ENCODE measurements around the gene AK5.

The AK5 gene, protein sequence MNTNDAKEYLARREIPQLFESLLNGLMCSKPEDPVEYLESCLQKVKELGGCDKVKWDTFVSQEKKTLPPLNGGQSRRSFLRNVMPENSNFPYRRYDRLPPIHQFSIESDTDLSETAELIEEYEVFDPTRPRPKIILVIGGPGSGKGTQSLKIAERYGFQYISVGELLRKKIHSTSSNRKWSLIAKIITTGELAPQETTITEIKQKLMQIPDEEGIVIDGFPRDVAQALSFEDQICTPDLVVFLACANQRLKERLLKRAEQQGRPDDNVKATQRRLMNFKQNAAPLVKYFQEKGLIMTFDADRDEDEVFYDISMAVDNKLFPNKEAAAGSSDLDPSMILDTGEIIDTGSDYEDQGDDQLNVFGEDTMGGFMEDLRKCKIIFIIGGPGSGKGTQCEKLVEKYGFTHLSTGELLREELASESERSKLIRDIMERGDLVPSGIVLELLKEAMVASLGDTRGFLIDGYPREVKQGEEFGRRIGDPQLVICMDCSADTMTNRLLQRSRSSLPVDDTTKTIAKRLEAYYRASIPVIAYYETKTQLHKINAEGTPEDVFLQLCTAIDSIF

DNA sequence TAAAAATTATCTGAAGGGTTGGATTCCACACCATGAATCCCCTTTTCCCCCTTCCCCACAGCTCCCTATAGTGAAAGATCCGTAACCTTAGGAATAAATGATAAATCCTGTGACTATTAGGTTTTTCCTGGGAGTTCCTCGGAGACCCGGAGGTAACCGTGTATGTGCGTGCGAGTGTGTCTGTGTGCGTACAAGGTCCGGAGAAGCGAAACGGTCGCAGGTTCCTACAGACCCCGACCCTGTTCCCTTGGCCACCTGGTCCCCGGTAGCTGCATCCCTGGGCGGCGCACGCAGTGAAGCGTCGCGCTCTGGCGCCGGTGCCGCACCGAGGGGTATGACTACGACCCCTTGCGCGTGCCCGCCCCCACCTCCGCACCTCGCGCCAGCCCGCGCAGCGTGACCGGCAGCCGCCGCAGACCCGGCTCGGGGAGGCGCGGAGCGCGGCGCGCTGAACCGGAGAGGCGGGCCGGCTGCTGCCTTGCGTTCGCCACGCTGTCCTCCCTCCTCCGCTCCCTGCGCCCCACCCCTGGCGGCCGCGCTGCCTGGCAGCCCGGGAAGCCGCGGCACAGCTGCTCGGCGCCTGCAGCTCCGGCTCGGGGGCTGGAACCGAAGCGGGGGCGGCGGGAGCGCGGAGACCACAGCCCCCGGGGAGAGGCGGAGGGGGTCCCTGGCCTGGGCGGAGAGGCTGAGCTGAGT lies at the start of gene AK5:
TSS of gene AK5 (plus strand) at position 529 of the 696 bp plus-strand sequence. CDS start 295 bp downstream, outside the sequence.
- no peak for DNase-seq

DNA sequence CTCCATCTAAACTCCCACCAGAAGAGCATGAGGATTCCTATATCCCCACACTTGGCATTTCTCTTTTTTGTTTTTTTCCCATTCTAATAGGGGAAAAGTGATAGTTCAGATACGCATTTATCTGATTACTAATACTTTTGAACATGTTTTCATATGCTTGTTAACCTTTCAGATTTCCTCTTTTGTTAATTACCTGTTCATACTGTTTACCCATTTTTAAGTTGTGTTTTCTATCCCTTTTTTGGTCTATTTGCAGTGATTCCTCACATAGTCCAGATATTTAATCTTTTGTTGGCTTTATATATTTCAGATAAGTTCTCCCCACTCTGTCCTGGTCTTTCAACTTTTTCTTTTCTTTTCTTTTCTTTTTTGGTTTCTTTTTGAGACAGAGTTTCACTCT lies 49.0 kb upstream of the AK5 start:
- no peak for DNase-seq

DNA sequence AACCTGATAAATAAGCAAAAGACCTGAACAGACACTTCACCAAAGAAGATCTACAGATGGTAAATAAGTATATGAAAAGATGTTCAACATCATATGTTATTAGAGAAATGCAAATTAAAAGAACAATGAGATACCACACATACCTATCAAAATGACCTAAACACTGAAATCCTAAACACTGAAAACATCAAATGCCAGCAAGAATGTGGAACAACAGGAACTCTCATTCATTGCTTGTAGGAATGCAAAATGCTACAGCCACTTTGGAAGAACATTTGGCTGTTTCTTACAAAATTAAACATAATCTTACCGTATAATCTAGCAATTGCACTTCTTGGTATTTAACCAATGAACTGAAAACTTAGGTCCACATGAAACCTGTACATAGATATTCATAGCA lies 47.7 kb upstream of the AK5 start:
- DNase-seq: no peak

DNA sequence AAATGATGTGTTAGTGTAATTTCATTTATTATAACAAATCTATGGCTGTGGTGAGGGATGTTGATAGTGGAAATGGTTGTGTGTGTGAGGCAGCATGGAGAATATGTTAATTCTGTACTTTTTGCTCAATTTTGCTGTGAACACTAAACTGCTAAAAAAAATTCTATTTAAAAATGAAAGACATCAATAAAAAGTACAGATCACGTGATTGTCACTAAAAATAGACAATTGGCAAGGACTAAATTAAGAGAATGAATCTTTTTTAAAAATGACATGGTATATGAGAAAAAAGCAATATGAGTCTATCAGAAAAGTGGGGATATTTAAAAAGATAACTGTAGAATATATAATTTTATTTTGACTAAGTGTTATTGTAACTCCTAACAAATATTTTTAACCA lies 46.9 kb upstream of the AK5 start:
- no peak for DNase-seq

DNA sequence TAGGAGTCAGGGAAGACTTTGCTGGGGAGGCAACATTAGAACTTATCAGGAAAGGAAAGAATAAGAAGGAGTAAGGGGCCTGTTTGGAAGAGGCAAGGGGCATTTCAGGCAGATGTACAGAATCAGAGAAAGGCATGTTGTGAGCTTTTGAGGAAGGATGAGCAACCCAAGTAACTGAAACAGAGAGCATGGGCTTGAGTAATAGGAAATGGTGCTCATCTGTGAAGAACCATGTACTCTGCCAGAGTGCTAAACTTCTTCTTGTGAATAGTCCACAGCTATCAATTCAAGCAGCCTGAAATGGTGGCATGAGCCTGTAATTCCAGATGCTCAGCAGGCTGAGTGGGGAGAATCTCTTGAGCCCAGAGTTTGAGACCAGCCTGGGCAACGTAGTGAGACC lies 43.4 kb upstream of the AK5 start:
- no peak for DNase-seq

DNA sequence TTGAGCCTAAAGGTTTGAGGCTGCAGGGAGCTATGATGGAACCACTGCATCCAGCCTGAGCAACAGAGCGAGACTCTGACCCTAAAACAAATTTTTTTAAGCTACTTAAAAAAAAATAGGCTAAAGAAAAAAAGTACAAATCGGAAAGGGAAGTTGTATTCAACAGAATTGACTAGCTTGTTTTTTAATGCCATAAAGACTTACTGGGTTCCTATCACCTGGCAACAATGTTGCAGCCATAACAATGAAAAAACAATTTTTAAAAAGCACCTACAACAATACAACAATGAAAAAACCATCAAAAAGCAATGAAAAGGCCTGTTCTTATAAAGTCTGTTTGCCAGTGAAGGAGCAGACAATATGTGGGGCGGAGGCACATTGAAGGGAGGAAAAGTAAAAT lies 42.5 kb upstream of the AK5 start:
- DNase-seq: no peak

DNA sequence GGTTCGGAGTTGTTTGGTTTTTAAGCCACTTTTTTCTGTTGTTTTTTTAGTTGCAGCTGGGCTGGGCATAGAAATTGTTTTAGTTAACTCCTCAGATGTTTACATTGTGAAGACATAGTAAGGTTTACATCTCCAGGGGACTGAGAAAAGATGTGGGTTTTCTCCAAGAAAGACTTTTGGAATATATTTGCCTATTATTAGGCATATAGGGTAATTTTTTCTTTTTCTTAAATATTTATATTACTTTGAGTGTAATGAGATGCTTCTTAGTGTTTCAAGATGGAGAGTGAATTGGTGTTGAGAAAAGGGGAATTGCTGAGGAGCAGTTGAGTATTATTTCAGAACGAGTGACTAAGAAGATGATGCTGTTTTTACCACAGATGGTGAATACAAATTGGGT lies 36.0 kb upstream of the AK5 start:
- no peak for DNase-seq

DNA sequence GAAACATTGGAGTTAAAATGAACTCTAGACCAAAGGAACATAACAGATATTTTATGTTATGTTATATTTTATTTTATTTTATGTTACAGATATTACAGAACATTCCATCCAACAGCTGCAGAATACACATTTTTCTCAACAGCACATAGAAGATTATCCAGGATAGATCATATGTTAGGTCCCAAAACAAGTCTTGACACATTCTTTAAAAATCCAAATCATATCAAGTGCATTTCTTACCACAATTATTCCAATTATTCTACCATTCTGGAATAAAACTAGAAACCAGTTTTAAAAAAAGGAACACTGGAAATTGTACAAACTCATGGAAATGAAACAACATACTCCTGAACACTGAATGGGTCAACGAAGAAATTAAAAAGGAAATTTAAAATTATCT lies 31.7 kb upstream of the AK5 start:
- DNase-seq: no peak

DNA sequence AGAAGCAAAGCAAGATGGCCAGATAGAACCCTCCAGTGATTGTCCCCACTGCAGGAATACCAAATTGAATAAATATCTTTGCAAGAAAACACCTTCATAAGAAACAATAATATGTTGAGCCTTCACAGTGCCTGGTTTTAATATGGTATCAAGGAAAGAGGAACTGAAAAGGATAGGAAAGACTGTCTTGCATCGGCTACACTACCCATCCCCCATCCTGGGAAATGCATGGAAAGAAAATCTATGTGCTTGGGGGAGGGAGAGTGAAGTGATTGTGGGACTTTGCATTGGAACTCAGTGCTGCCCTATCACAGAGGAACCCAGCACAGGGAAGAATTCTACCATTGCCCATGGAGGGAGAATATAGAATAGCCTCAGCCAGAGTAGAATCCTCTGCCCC lies 28.6 kb upstream of the AK5 start:
- peak; percentile 40 for DNase-seq

DNA sequence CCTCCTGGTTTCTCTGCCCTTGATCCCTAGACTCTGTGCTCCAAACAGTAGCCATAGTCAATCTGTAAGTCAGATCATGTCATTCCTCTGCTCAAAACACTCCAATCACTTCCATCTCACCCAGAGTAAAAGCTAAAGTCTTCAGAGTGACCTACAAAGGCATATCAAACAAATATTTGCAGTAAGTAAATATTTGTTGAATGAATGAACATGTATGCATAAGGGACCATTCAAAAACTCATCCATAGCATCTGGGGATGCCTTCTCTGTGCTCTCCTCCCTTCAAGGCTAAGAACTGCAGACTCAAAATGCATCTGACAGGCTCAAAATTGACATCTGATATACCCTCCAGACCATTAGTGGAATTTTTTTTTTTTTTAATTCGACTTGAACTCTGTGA lies 18.1 kb upstream of the AK5 start:
- DNase-seq: no peak

DNA sequence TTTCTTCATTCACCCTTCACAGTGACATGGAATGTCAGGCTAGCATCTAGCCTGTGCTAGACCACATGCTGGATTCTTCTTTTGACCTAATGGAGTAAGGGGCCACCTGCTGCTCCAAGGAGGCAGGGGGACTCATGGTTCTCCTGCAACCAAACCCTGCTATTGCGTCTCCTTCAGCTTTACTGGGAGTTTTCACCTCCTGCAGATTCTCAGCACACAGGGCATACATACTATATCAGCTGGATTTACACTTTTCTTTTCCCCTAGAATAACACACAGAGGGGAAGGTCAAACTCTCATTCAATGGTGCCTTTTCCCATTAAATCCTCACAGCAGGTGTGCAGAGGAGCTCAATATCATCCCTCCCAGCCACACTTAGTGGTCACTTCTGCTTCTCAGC lies 16.6 kb upstream of the AK5 start:
- DNase-seq: no peak

DNA sequence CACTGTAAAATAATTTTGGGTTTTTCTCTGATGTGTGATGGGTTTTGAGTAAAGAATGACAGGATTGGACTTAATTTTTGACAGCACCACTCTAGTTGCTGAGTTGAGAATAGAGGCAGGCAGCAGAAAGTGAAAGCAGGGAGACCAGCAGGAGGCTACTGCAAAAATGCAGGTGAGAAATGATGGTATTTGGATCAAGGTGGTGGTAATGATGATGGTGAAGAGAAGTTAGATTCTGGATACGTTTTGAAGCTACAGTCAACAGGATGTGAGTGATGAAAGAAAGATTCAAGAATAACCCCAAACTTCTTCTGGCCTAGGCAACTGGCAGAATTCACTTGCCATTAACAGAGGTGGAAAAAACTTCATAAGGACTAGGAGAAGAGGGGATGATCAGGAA lies 14.8 kb upstream of the AK5 start:
- no peak for DNase-seq

DNA sequence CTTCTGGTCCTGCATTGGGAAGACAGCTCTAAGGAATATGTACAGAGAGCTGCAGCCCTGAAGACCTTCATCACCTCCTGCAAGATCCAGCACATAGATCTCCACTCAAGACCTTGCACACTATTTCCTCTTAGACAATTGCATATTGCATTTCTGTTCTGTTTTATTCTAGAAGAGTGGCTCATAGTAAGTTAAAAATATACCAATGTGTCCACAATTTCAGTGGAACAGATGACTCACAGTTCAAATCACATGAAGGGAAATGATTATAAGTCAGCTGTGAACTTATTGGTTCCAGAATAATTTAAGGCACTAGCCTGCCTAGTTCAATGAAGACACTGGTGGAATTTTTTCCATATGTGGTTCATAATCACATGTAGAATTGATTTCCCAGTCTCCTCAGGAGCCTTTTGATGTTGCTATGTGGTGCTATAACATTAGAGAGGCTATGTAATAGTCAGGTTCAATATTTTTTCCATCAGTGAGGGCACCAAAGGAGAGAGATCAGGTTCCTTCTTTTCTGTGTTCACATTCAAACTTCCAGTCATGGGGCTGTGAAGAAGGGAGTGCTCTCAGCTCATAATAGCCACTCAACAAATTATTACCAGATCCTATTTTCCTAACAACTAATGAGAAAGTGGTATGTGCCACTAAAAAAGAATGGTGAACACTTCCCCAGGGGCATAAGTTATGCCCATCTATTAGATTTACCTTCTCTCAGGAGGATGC lies 9.8 kb upstream of the AK5 start:
- DNase-seq: peak; percentile 25

DNA sequence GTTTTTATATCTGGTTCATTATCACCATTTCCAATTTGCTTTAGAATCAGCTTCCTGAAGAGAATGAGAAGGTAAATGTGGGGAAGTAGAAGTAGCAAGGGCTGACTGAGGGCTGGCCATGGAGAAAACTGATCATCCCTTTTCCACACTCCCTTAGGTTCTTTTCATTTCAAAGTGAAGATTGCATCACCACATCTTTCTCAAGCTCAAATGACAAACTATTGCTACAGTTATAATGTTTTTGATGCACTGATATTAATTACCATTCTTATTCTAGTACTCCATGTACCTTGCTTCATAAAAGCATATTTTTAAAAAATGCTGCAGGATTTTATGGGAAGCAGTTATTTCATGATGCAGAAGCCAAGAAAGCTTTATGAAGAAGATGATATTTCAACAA lies 7.9 kb upstream of the AK5 start:
- peak; percentile 62 for DNase-seq

DNA sequence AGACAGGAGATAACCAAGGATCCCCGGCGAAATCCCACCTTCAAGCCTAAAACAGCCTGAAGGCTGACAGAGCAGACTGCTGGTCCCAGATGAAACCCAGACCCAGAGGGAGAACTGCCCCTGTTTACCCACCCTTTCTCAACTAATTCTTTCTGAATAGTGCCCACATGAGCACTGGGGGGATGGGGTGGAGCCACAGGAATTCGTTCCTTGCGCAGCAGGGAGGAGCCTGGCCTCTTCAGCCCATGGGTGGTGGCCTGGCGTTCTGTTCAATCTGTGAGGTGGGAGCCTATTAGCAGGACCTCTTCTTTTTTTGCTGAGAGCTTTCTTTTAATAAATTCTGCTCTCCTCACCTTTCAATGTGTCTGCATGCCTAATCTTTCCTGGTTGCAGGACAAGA lies 6.6 kb upstream of the AK5 start:
- no peak for DNase-seq

DNA sequence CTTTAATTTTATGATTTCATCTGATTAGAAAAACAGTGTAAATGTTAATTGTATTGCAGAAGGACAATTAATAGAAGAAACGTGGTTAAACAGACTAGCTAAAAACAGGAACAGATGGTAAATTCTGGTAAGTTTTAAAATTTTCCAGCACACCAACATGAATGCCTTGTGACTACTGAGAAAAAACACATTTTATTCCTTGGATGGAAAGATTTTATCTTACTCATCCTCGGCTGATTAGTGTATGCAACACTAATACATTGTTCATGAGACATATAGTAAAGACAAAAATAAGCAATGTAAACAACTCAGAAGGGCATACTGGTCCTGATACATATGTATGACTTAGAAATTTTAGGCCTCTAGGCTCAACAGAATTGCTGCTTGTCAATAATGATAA lies 4.9 kb upstream of the AK5 start:
- DNase-seq: no peak

DNA sequence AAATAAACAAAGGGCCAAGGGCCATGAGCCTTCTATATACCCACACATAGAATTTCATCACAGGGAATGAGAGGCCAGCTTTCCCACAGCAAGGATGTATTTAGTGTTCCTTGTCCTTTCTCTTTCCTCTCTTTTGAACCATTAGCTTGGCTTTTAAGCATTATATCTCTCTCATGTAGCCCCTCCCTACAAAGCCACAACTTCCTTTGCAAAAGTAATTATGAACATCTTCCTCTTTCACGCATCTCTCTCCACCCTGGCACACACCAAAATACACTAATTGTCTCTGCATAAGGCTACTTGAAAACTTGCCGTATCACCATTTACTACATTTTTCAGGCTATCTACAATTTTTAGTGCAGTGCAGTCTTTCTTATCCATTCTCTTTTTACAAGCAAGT lies 1.9 kb upstream of the AK5 start:
- DNase-seq: peak; percentile 60

DNA sequence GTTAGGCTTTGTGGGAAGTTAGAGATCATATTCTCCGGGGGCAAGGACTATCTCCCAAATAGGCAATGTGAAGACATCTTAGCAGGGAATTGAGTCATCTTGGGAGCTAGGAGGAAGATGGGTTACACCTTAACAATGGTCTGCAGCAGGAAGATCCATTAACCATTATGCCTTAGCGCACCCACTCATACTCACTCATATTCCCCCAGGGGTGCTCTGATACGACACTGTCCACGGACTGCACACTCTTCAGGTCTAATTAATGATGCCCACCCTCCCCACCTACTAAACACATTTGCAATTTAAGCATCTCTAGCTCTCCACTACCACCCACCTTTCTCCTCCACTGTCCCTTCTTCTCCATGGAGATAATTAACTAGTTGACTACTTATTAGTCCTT lies 857 bp upstream of the AK5 start:
- DNase-seq: no peak

DNA sequence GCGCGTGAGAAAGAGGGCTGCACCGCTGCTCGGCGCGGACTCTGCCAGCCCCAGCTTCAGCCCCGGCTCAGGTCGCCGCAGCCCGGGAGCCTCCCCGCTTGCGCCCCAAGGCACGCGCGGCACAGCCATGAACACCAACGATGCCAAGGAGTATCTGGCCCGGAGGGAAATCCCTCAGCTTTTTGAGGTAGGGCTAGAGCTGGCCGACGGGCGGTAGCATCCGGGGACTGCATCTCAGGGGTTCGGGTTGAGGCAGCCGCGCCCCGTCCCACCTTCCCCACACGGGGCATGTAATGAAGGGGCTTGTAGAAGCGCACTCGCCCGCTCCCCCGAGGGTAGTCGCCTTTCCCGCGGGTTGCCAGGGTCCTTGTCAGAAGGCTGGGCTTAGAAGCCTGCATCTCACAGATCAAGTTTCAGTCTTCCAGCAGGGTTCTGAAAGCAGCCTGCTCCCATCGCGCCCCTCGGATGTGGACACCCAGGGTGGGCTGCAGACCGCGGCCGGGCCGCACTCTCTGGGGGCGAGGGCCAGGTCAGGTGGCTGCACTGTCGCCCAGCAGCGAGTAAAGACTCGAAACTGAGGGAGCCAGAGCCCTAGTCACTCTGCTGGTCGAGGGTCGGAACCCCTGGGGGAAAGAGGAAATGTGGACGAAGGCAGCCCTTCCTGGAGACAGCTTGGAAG lies 507 bp downstream of the AK5 start:
- DNase-seq: no peak

DNA sequence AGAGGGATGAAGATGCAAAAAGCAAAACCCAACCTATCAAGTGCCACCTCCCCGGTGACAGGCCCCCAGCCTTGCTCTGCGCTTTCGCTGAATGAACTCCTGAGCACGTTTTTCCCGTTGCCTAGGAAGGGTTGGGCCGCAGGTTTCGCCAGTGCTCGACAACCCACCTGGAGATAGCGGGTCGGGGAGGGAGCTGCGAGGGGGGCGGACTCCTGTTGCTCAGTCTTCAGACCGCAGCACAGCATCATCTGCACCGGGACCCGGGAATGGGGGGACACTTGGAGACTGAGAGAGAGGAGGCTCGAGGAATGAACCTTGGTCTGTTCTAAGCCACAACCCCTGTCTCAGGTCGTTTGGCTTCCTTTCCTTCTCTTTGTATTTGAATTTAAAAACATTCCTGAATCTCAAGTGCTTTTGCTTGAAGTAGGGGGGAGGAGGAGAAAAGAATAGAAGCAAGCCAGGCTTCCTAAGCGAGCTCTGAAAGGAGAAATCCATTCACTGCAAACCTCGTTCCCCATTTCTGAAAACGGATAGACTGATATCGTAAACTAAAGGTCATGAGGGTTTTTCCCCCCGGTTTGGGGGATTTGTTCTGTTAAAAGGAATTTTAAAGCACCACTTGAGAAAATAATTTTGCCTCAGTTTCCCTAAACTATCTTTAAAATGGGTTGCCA lies 1.2 kb downstream of the AK5 start:
- no peak for DNase-seq

DNA sequence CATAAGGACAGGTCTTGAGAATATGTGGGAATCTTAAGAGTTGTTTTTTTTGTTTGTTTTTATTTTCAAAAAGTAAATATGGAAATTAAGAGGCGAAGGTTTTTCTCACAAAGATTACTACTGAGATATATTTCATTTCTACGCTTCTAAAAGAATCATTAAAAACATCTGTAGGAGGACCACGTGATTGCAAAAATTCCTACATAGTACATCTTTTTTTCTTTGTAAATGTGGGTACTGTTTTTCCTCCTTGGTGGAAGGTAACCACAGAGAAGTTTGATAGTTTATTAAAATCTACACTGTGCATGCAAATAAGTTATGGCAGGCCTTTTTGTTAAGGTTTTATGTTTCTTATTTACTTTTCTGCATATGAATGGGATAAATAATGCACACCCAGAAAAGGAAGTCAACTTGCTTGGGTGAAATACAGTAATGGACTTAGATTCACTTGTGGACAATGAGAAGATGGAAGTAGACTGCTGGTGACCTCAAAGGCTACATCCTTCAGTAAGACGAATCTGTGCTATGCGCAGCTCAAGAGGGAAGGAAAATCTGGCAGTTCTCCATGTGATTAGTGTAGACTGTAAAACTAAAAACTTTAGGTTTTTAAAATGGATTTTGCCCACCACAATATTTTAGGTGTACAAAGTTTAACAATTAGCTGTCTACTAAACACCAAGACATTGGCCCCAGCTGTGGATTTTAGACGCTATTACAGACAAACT lies 2.0 kb downstream of the AK5 start:
- DNase-seq: no peak

DNA sequence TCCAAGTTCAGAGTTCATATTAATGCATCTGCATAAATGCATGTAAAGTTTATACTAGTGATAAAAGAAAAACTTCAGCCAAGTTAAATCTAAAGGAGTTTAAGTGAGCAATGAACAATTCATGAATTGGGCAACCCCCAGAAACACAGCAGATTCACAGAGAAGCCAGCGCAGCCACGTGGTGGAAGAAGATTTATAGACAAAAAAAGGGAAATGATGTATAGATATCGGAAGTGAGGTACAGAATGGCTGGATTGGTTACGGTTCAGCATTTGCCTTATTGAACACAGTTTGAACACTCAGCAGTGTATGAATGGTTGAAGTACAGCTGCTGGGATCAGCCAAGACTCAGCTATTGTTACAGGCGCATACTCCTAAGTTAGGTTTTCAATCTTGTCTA lies 5.7 kb downstream of the AK5 start:
- no peak for DNase-seq
